GM21526 (cell line): ENCODE data around the gene RPL37.
"Not testable (repeated sequence)": the region's sequence is repeated elsewhere in the genome, so short reads cannot be mapped to it uniquely, and the experiment has no call there.

Source experiments
- ATAC-seq: cut with Tn5 transposase; IDR thresholded peaks from one replicate; pipeline ENCODE4 v1.9.1; 2021; ENCODE audit warnings: moderate library complexity; ENCODE audit not compliant: unreplicated experiment, low FRiP score

The RPL37 gene

DNA sequence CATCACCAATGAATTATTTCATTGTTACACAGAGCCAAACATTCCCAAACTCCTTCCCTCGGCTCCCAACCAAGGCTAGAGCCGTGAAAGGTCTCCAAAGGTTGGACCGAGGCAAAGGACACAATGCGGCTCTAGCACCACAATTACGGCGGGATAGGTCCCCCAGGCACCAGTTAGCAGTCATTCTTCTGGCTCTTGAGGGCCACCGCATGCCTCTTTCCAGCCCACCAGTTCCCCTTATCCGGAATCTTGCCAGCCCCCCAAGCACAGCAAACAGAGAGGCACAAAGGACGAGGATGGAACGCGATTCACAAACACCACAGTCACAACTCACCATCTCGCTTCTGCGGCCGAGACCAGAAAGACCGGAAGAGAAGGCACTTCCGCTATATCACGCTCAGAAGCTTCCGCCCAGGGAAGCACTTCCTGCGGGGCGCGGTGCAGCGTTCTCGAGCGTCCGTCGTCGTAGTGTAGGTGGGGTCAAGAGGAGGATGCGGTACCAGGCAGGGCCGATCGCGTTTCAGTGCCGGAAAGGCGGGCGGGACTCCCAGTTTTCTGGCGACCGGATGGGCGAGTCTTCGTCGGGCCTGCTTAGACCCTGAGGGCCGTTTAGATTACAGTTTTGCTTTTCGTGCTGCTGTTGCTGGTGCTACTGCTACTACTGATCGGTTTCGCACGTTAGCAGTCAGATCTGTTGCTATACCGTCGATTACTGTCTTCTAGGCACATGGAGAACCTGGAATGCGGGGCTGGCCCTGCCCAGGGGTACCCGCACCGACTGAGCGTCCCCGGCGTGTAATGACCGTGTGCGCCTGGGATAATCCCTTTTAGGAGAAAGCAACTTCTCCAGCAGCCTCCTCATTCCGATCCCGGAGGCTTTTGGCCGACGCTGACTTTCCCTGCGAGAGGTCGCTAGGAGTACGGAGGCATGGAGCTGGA is at the start of gene RPL37:
RPL37 (minus strand) TSS at position 374 of the 939 bp plus-strand sequence; CDS start at position 337, 37 bp downstream.
- ATAC-seq: peak; percentile 98

DNA sequence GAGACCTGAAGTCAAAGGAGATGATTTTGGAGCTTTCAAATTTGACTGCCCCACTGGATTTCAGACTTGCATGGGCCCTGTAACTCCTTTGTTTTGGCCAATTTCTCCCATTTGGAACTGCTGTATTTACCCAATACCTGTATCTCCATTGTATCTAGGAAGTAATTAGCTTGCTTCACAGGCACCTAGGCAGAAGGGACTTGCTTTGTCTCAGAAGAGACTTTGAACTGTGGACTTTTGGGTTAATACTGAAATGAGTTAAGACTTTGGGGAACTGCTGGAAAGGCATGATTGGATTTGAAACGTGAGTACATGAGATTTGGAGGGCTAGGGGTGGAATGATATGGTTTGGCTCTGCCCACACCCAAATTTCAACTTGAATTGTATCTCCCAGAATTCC is 48.0 kb upstream of the RPL37 start:
- ATAC-seq: not testable (repeated sequence)

DNA sequence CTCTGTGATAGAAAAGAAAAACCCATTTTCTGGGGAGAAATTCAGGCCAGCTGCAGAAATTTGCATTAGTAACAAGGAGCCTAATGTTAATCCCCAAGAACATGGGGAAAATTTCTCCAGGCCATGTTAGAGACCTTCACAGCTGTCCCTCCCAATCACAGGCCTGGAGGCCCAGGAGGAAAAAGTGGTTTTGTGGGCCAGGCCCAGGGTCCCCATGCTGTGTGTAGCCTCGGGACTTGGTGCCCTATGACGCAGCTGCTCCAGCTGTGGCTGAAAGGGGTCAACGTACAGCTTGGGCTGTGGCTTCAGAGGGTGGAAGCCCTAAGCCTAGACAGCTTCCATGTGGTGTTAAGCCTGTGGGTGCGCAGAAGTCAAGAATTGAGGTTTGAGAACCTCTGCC is 47.3 kb upstream of the RPL37 start:
- no peak for ATAC-seq

DNA sequence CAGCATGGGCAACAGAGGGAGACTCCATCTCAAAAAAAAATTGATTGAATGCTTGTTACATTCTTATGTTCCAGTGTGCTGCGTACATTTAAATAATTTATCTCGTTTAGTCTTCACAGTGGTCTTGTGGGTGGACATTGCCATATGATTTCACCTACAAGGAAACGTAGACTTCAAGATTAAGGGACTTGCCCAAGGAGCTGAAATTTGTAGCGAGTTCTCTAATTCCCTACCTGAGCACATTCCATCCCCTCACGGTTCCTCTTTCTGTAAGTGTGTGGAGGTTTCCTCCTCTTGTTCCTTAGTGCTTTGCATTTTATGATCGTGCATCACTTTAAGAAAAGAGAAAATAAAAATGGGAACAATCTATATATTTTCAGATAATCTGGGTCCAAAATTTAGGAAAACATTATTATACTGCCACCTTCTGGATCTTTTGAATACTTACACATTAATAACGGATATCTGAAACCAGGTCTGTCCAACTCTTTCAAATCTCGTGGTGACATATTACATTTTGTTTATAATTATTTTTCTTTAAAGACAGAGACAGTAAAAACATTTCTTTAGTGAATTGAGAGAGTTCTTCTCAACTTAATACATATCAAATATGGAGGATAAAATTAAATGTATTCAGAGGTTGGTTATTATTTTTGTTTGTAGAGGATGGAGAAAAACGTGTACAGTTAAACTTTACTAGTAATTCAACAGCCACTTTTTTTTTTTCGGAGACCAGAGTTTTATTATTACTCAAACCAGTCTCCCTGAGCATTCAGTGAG is 44.3 kb upstream of the RPL37 start:
- ATAC-seq: no peak

DNA sequence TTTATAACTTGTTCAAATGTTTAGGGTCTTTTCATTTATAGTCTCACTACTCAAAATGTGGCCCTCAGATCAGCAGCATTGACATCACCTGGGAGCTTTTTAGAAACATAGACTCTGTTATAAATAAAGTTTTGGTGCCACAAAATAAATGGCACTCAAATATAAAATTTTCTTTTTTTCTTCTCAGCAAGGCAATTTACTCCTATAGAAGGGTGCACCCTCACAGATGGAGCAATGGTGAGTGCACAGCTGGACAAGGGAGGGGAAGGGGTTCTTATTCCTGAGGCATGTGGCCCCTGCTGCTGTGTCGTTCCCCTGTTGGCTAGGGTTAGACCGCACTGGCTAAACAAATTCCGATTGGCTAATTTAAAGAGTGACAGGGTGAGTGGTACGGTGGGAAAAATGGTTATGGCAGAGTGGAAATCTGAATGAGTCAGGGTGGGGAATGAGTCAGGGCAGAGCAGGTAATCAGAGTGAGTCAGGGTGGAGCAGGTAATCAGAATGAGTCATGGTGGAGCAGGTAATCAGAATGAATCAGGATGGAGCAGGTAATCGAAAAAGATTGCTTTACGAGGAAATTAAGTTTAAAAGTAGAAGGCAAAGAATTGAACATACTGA is 42.5 kb upstream of the RPL37 start:
- no peak for ATAC-seq

DNA sequence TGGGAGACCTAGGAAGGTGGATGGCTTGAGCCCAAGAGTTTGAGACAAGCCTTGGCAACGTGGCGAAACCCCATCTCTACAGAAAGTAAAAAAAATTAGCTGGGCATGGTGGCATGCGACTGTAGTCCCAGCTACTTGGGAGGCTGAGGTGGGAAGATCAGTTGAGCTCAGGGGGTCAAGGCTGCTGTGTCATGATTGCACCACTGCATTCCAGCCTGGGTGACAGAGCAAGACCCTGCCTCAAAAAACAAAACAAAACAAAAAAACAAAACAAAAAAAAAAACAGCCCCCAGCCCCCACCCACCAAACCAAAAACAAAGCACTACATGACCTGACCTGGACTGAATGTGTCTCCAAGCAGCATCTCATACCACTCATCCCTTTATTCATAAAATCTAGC is 40.9 kb upstream of the RPL37 start:
- ATAC-seq: no peak

DNA sequence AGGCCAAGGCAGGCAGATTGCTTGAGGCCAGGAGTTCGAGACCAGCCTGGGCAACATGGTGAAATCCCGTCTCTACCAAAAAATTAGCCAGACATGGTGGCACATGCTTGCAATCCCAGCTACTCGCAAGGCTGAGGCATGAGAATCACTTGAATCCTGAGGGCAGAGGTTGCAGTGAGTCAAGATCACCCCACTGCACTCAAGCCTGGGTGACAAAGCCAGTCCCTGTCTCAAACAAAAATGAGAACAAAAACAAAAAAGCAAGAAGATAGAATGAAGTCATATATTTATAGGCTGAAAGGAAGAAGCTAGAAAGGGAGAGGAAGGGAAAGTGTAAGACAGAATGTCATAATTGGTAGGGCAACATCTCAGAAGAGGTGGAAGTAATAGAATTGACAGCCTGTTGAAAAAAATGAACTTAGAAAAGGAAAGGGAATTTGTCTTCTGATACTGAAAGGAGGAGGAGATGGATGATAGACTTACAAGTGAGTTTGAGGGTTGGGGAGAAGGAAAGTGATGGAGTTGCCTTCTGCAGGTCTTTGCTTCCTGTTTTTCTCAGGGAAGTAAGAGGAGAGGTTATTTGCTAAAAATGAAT is 38.4 kb upstream of the RPL37 start:
- ATAC-seq: no peak

DNA sequence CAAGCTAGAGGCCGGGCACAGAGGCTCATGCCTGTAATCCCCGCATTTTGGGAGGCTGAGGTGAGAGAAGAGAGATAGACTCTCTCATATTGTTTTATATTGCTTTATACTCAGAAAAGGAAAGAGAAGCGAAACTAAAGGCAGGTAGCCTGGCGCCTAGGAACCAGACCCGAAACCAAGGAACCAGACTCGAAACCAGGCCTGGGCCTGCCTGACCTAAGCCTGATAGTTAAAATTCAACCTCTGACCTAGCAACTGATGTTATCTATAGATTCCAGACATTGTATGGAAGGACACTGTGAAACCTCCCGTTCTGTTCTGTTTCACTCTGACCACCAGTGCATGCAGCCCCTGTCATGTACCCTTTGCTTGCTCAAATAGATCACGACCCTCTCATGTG is 37.2 kb upstream of the RPL37 start:
- ATAC-seq: not testable (repeated sequence)

DNA sequence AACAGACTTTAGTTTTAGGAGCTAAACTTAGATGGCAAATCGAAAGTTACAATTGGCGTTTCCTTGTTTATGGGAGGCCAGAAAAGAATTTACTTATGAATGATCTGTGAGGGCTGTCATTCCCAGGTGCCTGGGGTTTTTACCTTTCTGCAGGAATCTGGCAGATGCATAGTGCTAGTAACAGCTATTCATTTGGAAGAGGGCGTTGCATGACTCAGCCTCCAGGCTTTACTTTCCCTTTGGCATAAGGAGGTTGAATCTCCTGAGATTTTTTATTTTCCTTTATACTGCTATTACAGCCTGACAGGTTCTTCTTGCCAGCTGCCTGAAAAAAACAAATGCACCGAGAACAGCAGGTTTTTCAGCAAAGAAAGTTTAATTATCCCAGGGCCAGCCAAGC is 36.2 kb upstream of the RPL37 start:
- ATAC-seq: no peak

DNA sequence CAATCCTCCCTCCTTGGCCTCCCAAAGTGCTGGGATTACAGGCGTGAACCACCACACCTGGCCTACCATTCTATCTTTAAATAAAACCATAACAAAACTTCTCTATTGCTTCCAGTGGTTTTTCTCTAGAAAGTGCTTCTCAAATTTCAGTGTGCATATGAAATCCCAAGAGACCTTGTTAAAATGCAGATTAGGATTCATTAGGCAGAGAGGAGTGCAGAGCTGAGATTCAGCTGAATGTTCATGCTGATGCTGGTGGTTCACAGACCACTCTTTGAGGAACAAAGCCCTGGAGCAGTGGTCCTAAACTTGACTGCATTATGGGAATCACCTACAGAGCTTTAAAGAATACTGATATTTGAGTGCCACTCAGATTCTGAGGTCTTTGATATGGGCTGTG is 34.4 kb upstream of the RPL37 start:
- no peak for ATAC-seq

DNA sequence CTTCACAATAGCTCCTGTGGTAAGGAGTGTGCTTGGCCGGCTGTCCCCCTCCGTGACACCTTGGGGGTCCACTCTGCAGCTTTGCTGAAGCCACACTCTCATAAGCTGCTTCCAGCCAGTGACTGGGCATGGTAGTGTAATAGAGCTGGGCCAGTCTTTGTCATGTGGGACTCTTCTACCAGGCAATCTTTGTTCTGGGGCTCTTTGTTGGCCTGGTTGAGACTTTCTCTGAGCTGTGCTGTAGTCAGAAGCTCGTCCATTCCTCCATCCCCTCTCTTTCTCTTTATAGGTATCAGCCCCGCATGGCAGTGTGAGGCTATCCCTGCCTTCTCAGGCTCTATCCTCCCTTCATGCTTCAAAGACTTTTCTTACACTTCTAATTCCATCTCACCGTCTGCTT is 31.8 kb upstream of the RPL37 start:
- ATAC-seq: no peak

DNA sequence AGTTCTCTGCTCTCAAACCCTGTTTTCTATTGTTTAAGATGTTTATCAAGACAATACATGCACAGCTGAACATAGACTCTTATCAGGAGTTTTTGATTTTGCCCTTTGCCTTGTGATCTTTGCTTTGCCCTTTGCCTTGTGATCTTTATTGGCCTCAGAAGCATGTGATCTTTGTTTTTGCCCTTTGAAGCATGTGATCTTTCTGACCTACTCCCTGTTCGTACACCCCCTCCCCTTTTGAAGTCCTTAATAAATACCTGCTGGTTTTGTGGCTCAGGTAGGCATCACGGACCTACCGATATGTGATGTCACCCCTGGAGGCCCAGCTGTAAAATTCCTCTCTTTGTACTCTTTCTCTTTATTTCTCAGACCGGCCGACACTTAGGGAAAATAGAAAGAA is 30.0 kb upstream of the RPL37 start:
- ATAC-seq: not testable (repeated sequence)

DNA sequence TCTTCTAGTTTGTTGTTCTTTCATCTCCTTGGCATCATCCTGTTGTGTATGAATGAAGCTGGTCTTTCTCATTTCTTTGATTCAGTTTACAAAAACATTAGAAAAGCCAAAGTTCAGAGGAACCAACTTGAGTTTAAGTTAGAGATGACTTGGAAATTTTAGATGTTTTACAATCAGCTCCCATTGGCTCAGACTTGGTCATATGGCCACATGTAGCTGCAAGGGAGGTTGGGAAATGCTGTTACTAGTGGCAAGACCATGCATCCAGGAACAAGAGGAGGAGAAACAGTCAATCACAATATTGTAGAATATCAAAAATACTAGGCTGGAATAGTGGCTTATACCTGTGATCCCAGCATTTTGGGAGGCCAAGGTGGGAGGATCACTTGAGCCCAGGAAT is 25.7 kb upstream of the RPL37 start:
- no peak for ATAC-seq

DNA sequence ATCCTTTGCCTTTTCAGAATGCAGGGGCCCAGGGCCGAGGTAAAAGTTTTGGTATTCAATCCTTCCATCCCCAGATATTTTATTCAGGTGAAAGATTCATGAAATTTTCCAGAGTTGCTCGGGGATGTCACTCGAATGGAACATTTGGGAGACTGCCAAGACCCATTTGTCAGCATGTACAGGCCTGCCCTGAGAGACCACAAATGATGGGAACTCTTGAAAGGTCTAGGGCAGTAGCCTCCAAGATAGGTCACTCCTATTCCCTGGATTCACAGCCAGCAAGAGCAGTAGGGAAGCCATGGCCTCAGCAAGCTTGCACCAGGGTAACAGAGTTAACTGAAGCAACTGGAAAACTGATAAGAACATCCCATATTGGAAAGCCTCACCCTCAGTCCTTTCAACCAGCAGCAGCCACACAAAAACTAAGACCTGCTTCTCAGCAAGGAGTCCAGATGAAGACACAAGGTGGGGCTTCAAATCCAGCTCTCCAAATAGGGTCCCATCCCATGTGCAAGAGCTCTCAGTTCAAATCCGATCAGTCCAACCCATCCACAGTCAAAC is 18.7 kb upstream of the RPL37 start:
- no peak for ATAC-seq

DNA sequence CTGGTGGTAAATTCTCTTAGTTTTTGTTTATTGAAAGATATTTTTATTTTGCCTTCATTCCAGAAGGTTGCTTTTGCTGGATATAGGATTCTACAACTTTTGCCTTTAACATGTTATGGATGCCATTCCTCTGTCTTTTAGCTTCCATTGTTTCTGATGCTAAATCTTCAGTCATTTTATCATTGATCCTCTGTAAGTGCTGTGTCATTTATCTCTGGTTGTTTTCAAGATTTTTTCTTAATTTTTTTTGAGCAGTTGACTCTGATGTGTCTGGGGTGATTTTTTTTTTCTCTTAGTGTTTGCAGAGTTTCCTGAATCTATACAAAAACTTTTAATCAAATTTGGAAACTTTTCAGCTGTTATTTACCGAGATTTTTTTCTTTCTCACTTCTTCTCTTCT is 12.5 kb upstream of the RPL37 start:
- no peak for ATAC-seq

DNA sequence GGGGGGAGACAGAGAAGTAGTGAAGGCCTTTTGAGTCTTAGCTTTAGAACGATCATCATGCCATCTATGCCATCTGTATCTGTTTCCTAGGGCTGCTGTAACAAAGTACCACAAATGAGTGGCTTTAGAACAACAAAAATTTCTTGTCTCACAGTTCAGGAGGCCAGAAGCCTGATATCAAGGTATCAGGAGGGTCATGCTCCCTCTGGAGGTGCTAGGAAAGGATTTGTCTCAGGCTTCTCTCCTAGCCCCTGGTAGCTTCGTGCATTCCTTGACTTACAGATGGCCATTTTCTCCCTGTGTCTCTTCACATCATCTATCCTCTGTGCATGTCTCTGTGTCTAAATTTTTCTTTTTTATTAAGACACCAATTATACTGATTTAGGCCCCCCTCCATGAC is 11.3 kb upstream of the RPL37 start:
- no peak for ATAC-seq

DNA sequence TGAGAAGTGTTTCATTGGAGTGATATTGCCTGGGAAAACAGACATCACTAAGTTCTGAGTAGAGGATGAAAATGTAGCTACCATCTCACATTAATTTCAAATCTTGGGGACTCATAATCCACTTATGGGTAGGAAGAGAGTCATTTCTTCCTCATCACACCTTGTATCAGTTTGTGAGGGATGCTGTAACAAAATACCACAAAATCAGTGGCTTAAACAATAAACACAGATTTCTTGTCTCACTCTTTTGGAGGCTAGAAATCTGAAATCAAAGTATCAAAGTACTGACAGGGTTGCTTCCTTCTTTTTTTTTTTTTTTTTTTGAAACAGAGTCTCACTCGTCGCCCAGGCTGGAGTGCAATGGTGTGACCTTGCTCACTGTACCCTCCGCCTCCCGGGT is 9.5 kb upstream of the RPL37 start:
- no peak for ATAC-seq

DNA sequence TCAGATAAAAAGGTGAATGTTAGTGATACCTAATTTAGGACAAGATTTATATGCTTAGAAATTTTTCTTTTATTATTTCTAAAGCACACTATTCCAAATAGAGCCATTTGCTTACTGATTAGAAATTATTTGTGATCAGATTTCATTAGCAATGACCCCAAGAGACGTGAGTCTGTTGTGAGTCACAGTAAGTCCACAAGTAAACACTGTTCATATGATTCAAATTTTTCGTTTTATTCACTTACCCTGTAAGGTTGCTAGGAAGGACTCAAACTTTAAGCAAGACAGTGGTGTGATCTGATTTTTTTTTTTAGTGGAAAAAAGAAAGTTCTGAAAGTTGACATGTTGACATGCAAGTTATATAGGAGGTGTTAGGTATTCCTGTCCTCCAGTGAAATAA is 7.3 kb upstream of the RPL37 start:
- no peak for ATAC-seq

DNA sequence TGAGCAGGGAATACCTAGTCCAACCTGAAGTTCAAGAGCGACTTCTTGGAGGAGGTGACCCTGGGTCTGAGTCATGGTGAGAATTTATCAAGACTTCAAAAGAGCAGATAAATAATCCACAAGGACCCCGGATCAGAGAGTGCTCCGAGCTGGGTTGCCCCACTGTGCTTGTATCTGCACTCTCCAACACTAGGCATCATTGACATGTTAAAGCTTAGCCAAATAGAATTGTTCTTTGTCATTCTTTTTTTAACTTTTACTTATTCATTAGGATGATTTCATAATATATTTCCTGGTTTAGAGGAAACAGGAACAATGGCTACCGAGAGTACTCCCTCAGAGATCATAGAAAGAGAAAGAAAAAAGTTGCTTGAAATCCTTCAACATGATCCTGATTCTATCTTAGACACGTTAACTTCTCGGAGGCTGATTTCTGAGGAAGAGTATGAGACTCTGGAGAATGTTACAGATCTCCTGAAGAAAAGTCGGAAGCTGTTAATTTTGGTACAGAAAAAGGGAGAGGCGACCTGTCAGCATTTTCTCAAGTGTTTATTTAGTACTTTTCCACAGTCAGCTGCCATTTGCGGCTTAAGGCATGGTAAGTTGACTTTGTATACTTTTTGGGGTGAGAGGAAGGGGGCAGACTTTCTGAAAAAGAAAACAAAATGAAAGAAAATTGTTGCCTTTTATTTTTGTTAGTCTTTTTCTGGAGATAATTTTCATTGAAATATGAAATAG is 6.2 kb upstream of the RPL37 start, which contains the start of gene CARD6:
CARD6 (plus strand) TSS at position 300 of the 738 bp plus-strand sequence; CDS start at position 316, 16 bp downstream.
- peak; percentile 47 for ATAC-seq

DNA sequence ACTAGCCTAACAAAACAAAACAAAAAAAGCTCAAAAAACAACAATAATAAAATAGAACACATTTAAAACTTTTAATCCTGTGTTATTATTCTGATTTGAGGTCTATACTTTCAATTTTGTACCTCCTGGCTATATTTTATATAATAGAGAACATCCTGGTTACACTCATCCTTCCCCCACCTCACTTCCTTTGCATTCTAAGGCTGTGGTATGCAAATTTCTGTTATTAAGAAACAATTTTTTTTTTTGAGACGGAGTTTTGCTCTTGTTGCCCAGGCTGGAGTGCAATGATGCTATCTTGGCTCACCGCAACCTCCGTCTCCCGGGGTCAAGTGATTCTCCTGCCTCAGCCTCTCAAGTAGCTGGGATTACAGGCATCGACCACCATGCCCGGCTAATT is 3.1 kb upstream of the RPL37 start:
- no peak for ATAC-seq
